ENCODE results near the gene LIMS1. TPM values are rescaled to one million over a fixed set of nuclear protein-coding genes. Genes with fewer than 3 reads are reported as not detected.

LIMS1 gene
- total and polyA plus RNA-seq, 2 experiments from 2014 or later, result 28.6 to 36.9 TPM

GRCh38 chr2:108594132-108594981 is 60.1 kb downstream of the LIMS1 start (continued):
- TF ChIP-seq, protein P1, sequence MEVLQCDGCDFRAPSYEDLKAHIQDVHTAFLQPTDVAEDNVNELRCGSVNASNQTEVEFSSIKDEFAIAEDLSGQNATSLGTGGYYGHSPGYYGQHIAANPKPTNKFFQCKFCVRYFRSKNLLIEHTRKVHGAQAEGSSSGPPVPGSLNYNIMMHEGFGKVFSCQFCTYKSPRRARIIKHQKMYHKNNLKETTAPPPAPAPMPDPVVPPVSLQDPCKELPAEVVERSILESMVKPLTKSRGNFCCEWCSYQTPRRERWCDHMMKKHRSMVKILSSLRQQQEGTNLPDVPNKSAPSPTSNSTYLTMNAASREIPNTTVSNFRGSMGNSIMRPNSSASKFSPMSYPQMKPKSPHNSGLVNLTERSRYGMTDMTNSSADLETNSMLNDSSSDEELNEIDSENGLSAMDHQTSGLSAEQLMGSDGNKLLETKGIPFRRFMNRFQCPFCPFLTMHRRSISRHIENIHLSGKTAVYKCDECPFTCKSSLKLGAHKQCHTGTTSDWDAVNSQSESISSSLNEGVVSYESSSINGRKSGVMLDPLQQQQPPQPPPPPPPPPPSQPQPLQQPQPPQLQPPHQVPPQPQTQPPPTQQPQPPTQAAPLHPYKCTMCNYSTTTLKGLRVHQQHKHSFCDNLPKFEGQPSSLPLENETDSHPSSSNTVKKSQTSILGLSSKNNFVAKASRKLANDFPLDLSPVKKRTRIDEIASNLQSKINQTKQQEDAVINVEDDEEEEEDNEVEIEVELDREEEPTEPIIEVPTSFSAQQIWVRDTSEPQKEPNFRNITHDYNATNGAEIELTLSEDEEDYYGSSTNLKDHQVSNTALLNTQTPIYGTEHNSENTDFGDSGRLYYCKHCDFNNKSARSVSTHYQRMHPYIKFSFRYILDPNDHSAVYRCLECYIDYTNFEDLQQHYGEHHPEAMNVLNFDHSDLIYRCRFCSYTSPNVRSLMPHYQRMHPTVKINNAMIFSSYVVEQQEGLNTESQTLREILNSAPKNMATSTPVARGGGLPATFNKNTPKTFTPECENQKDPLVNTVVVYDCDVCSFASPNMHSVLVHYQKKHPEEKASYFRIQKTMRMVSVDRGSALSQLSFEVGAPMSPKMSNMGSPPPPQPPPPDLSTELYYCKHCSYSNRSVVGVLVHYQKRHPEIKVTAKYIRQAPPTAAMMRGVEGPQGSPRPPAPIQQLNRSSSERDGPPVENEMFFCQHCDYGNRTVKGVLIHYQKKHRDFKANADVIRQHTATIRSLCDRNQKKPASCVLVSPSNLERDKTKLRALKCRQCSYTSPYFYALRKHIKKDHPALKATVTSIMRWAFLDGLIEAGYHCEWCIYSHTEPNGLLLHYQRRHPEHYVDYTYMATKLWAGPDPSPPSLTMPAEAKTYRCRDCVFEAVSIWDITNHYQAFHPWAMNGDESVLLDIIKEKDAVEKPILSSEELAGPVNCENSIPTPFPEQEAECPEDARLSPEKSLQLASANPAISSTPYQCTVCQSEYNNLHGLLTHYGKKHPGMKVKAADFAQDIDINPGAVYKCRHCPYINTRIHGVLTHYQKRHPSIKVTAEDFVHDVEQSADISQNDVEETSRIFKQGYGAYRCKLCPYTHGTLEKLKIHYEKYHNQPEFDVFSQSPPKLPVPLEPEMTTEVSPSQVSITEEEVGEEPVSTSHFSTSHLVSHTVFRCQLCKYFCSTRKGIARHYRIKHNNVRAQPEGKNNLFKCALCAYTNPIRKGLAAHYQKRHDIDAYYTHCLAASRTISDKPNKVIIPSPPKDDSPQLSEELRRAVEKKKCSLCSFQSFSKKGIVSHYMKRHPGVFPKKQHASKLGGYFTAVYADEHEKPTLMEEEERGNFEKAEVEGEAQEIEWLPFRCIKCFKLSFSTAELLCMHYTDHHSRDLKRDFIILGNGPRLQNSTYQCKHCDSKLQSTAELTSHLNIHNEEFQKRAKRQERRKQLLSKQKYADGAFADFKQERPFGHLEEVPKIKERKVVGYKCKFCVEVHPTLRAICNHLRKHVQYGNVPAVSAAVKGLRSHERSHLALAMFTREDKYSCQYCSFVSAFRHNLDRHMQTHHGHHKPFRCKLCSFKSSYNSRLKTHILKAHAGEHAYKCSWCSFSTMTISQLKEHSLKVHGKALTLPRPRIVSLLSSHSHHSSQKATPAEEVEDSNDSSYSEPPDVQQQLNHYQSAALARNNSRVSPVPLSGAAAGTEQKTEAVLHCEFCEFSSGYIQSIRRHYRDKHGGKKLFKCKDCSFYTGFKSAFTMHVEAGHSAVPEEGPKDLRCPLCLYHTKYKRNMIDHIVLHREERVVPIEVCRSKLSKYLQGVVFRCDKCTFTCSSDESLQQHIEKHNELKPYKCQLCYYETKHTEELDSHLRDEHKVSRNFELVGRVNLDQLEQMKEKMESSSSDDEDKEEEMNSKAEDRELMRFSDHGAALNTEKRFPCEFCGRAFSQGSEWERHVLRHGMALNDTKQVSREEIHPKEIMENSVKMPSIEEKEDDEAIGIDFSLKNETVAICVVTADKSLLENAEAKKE (CRISPR knock-in tag; IDR thresholded peaks at IDR 0.05), result no peak
- TF ChIP-seq STAT1 (IDR thresholded peaks at IDR 0.05; ENCODE audit: unreplicated experiment) (no peak), REST (IDR thresholded peaks at IDR 0.05; ENCODE audit: unreplicated experiment) (no peak), EZH2phosphoT487 (IDR thresholded peaks at IDR 0.05; ENCODE audit: unreplicated experiment) (no peak), NANOG (IDR thresholded peaks at IDR 0.05; ENCODE audit: borderline replicate concordance) (no peak), POLR2AphosphoS5 (IDR thresholded peaks at IDR 0.05; ENCODE audit: low read depth) (no peak), ZNF114 (CRISPR knock-in tag; IDR thresholded peaks at IDR 0.05) (no peak), JUNB (IDR thresholded peaks at IDR 0.05; ENCODE audit: unreplicated experiment) (no peak)

Data from GM23338 (cell line).